ENCODE data around the gene DUSP15. TPM values are rescaled to one million over a fixed set of nuclear protein-coding genes. Genes with fewer than 3 reads are reported as not detected.

Gene DUSP15
- total RNA-seq, 4 donors from 2014 or later: 31.8 to 61.3 (median 44.6) TPM

DNA sequence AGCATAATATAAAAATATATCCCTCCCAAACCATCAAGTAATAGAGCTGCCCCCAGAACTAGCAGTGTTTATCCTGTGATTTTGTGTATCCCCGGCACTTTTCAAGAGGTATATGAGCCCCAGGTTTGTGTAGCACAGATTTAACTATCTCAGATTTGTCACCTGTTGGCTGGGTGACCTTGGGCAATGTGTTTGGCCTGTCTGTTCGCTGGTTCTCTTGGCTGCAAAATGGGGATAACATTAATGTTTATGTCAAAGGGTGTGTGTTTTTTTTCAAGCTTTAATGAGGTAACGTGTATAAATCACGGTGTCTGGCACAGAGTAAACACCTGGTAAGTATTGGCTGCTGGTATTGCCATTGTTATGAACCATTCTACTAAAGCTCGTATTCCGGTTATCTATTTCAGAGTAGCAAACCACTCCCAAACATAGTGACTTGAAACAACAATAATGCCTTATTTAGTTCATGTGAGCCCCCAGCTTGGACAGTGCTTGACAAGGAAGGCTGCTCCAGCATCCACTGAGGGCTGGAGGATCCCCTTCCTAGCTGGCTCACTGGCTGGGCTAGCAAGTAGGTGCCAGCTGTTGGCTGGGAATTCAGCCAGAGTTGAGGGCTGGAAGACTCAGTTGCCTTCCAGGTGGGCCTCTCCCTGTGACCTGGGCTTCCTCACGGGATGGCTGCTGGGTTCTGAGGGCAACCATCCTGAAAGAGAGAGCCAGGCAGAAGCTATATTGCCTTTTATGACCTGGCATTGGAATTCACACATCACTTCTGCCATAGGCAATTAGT is 45.4 kb upstream of the DUSP15 start:
- Histone ChIP-seq H3K9me3 (no peaks in the 10 kb centered on the region), H3K36me3 (no peaks in the 10 kb centered on the region), H3K4me3 (no peak overlapping the region), H3K27me3 (no peaks in the 10 kb centered on the region), H3K27ac (no peak overlapping the region), H3K4me1 (no peaks in the 10 kb centered on the region)
- TF ChIP-seq CTCF (IDR thresholded peaks at IDR 0.05) (no peak), POLR2A (IDR thresholded peaks at IDR 0.05) (no peak), EP300 (IDR thresholded peaks at IDR 0.05) (no peak)
- DNase-seq (ENCODE audit: low spot score in 2 of 2): no peak
- WGBS, 2 donors: 74 to 89% methylated on average over 7 of the region's 7 CpGs

DNA sequence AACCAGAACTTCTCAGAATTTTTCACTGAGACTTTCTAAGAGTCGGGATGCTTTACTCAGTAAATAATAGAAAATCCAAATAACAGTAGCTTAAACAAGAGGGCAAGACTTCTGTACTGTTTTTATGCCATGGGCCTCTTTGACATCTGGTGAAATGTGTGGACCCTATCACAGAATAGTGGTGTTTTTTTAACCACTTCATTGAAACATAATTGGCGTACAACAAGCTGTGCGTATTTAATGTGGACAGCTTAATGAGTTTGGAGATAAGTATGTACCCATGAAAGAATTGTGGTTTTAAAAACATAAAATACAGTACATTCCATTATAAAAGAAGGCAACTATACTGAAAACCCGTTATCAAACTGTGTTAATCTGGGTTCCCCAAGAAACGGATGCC is 43.8 kb upstream of the DUSP15 start:
- Histone ChIP-seq H3K36me3 (no peaks in the 10 kb centered on the region), H3K4me3 (no peak overlapping the region), H3K9me3 (no peaks in the 10 kb centered on the region), H3K27ac (peak overlapping the region in 2 of 4 donors; percentile 68 to 76), H3K27me3 (no peaks in the 10 kb centered on the region), H3K4me1 (no peaks in the 10 kb centered on the region)
- WGBS, 2 donors: 80 to 82% methylated on average over 5 of the region's 5 CpGs
- no peak for DNase-seq (ENCODE audit: low spot score in 2 of 2)
- TF ChIP-seq CTCF (IDR thresholded peaks at IDR 0.05) (no peak), EP300 (IDR thresholded peaks at IDR 0.05) (no peak), POLR2A (IDR thresholded peaks at IDR 0.05) (no peak)

DNA sequence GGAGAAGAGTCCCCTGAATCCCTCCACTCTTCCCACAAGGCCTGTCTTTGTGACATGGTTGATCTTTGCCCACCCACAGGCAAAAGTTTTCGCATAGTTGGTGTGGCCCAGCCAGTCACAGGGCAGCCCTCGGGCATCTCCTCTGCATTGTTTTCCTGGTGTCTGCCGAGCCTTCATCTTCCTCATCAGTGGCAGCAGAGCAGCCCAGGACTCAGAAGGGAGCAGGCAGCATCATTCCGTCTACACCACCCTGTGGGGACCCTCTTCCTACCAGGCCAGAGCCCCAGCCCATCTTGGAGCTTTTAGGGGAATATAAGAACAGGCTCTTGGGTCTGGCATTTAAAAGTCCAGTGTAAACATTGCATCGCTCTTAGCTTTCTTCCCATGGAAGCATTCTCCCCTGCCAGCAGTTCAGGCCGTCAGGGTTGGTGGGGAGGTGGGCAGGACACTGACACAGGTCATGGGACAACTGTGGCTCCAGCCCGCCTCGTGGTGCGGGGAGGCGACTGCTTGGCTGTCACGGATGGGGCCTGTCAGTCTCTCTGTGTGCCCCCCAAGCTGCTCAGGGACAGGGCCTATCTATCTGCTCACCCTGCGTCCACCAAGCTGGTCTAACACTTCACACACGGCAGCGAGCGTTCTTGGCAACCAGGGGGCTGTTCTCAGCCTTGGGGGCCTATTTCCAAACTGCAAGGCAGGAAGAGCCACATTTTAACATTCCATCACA is 43.3 kb upstream of the DUSP15 start:
- H3K4me1 ChIP-seq: no peaks in the 10 kb centered on the region
- 56 to 75% methylated on average over 15 of the region's 15 CpGs for WGBS, 2 donors
- no peaks in the 10 kb centered on the region for H3K9me3 ChIP-seq
- H3K36me3 ChIP-seq: no peaks in the 10 kb centered on the region
- no peak for DNase-seq (ENCODE audit: low spot score in 2 of 2)
- no peaks in the 10 kb centered on the region for H3K27me3 ChIP-seq
- H3K4me3 ChIP-seq: no peak overlapping the region
- TF ChIP-seq POLR2A (IDR thresholded peaks at IDR 0.05) (no peak), CTCF (IDR thresholded peaks at IDR 0.05) (no peak), EP300 (IDR thresholded peaks at IDR 0.05) (no peak)
- peak overlapping the region in 2 of 4 donors; percentile 68 to 76 for H3K27ac ChIP-seq

DNA sequence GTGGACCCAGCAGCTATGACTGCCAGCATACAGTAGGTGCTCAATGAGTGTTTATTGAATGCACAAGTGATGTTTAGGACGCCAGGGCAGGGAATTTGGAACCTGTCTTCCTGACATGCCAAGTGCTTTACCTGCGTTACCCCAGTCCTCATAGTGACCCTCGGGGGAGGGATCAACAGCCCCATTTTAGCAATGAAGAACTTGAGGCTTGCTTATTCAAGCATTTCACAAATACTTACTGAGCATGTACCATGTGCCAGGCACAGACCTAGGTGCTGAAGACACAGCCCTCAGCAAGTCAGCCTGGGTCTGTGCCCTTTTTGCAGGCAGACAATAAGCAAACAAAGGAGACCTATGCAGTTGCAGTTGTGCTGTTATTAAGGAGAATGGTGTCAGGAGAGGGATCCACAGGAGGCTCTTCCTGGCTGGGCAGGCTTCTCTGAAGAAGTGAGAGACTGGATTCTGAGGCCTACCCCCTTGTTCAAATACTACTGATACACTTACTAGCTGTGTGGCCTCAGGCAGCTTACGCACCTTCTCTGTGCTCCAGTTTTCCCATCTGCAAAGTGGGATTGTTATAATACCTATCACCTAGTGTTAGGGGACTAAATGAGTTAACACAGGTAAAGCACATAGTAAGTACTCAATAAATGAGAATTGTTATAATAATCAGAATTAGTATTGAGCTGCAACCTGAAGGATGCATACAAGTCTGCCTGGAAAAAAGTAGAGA is 39.9 kb upstream of the DUSP15 start:
- Histone ChIP-seq H3K36me3 (no peaks in the 10 kb centered on the region), H3K4me3 (no peak overlapping the region), H3K4me1 (no peaks in the 10 kb centered on the region), H3K9me3 (no peaks in the 10 kb centered on the region), H3K27ac (peak overlapping the region in 1 of 4 donors; percentile 71), H3K27me3 (no peaks in the 10 kb centered on the region)
- 89 to 90% methylated on average over 4 of the region's 4 CpGs for WGBS, 2 donors
- DNase-seq (ENCODE audit: low spot score in 2 of 2): no peak
- no peak for TF ChIP-seq POLR2A (IDR thresholded peaks at IDR 0.05)
- TF ChIP-seq EP300 (IDR thresholded peaks at IDR 0.05): no peak
- TF ChIP-seq CTCF (IDR thresholded peaks at IDR 0.05): no peak
